Measurements from ENCODE around the gene LMX1B.

LMX1B gene

DNA sequence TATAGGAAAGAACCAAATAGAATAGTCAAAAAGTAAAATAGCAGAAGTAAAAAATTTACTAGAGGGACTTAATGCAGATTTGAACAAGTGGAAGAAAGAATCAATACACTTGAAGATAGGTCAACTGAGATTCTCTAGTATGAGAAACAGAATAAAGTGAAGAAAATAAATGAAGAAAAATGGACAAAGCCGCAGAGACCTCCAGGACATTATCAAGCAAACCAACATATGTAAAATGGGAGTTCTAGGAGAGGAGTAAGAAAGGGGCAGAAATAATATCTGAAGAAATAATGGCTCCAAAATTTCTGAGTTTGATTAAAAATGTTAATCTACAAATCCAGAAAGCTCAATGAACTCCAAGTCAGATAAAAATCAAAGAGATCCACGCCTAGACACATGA lies 121.1 kb downstream of the LMX1B start:
- no peak for DNase-seq

DNA sequence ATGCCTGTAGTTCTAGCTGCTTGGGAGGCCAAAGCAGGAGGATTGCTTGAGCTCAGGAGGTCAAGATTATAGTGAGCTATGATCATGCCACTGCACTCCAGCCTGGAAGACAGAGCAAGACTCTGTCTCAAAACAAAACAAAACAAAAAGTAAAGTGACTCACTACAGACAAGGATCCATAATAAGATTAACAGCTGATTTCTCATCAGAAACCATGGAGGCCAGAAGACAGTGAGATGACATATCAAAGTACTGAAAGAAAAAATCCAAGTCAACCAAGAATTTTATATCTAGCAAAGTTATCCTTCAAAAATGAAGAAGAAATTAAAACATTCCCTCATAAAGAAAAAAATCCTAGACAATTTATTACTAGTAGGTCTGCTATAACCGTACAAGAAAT lies 121.8 kb downstream of the LMX1B start:
- DNase-seq: no peak

GRCh38 chr9:126738553-126738952 lies 124.8 kb downstream of the LMX1B start:
- DNase-seq: no peak

DNA sequence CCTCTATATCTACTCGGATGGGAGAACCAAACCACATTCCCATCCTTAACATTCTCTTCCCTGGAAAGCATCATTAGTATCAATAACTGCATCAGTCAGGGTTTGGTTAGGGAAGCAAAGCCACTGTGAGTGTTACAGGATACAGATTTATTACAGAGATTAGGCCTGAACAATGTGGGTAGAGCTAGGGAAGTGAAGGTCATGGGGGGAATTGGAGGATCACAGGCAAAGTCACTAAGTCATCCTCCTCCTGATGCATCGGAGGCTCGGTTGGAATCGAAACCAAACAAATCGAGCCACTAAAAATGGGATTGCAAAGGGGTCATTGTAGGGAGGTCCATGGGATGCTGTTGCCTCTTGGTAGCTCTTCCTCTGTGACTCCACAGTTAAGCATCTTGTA lies 129.3 kb downstream of the LMX1B start:
- no peak for DNase-seq

- DNase-seq: no peak
These were observed 132.1 kb downstream of the LMX1B start for GRCh38 chr9:126745574-126746411.
